NCI-H1694 treated with DMSO at 0.1 percent for 48 hours (cell line): ENCODE data around the gene DOCK4.

Experiments used
- DNase-seq: peaks from one replicate; lab custom pipeline; 2025; lab: John Stamatoyannopoulos, UW

Gene DOCK4

GRCh38 chr7:111855842-111856227 is 350.4 kb downstream of the DOCK4 start:
- DNase-seq: peak; percentile 34

GRCh38 chr7:111855161-111855841 is 350.9 kb downstream of the DOCK4 start:
- DNase-seq: peak; percentile 16

- DNase-seq: no peak
These were observed 352.8 kb downstream of the DOCK4 start for GRCh38 chr7:111853201-111853990.

- no peak for DNase-seq
These were observed 354.1 kb downstream of the DOCK4 start for GRCh38 chr7:111852081-111852480.

GRCh38 chr7:111846898-111847297 is 359.3 kb downstream of the DOCK4 start:
- no peak for DNase-seq

- DNase-seq: no peak
These were observed 360.3 kb downstream of the DOCK4 start for GRCh38 chr7:111845853-111846252.

- no peak for DNase-seq
These were observed 361.1 kb downstream of the DOCK4 start for GRCh38 chr7:111844904-111845671.

GRCh38 chr7:111842491-111842890 is 363.7 kb downstream of the DOCK4 start:
- no peak for DNase-seq

- DNase-seq: no peak
These were observed 364.5 kb downstream of the DOCK4 start for GRCh38 chr7:111841596-111842205.

- DNase-seq: no peak
These were observed 365.7 kb downstream of the DOCK4 start for GRCh38 chr7:111840528-111840927.

GRCh38 chr7:111839261-111839660 is 366.9 kb downstream of the DOCK4 start:
- no peak for DNase-seq

GRCh38 chr7:111836592-111836991 is 369.6 kb downstream of the DOCK4 start:
- no peak for DNase-seq

GRCh38 chr7:111835066-111835465 is 371.1 kb downstream of the DOCK4 start:
- peak; percentile 3 for DNase-seq

- DNase-seq: no peak
These were observed 371.8 kb downstream of the DOCK4 start for GRCh38 chr7:111834367-111834766.

- DNase-seq: no peak
These were observed 372.7 kb downstream of the DOCK4 start for GRCh38 chr7:111833466-111833865.

GRCh38 chr7:111832174-111832573 is 374.0 kb downstream of the DOCK4 start:
- no peak for DNase-seq

- no peak for DNase-seq
These were observed 377.0 kb downstream of the DOCK4 start for GRCh38 chr7:111829221-111829620.

- no peak for DNase-seq
These were observed 378.2 kb downstream of the DOCK4 start for GRCh38 chr7:111827863-111828504.

- no peak for DNase-seq
These were observed 381.2 kb downstream of the DOCK4 start for GRCh38 chr7:111825046-111825445.

GRCh38 chr7:111823826-111824225 is 382.4 kb downstream of the DOCK4 start:
- no peak for DNase-seq

GRCh38 chr7:111821046-111821445 is 385.2 kb downstream of the DOCK4 start:
- DNase-seq: no peak

- DNase-seq: no peak
These were observed 385.6 kb downstream of the DOCK4 start for GRCh38 chr7:111820621-111821020.
